ENCODE measurements around the gene CCDC196.

The CCDC196 gene

DNA sequence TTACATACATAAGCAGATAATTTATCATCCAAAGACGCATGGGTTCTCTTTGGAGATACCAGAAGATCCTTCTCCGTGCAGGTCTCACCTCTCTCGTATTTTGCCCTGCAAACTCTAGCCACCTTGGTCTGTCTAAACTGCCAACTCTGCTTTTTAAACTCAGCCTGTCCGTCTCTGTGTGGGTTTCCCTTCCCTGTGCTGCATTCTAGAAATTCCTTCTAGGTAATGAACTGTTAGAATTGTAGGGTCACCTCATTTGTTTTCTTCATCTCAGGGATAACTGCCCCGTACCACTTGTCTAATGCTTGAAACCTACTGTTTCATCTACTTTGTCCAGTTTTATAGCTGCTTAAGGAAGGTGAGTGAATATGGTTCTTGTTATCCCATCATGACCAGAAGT is 45.4 kb upstream of the CCDC196 start:
- ChIA-PET CTCF (no interaction called here), POLR2A (no interaction called here)
- no peak overlapping the region for H3K4me3 ChIP-seq (ENCODE audit: low read depth, low read length)
- no peaks in the 10 kb centered on the region for H3K36me3 ChIP-seq (ENCODE audit: control insufficient read depth in 2 of 2, insufficient read depth in 1 of 2, low read length in 2 of 2)
- no peak overlapping the region for H3K27ac ChIP-seq (ENCODE audit: extremely low read depth, low read depth, low read length)
- no peaks in the 10 kb centered on the region; the same call in none of the 2 replicates for H3K9me3 ChIP-seq (ENCODE audit: control insufficient read depth, insufficient read depth, low read depth, low read length)
- TF ChIP-seq KLF8 (tag by site-specific recombination; IDR thresholded peaks at IDR 0.05) (no peak), GFI1B (tag by site-specific recombination; IDR thresholded peaks at IDR 0.05) (no peak), SP2 (tag by site-specific recombination; IDR thresholded peaks at IDR 0.05) (no peak), ZNF184 (tag by site-specific recombination; IDR thresholded peaks at IDR 0.05) (no peak), ZNF626 (tag by site-specific recombination; IDR thresholded peaks at IDR 0.05) (no peak)
- TF ChIP-seq, protein P1, sequence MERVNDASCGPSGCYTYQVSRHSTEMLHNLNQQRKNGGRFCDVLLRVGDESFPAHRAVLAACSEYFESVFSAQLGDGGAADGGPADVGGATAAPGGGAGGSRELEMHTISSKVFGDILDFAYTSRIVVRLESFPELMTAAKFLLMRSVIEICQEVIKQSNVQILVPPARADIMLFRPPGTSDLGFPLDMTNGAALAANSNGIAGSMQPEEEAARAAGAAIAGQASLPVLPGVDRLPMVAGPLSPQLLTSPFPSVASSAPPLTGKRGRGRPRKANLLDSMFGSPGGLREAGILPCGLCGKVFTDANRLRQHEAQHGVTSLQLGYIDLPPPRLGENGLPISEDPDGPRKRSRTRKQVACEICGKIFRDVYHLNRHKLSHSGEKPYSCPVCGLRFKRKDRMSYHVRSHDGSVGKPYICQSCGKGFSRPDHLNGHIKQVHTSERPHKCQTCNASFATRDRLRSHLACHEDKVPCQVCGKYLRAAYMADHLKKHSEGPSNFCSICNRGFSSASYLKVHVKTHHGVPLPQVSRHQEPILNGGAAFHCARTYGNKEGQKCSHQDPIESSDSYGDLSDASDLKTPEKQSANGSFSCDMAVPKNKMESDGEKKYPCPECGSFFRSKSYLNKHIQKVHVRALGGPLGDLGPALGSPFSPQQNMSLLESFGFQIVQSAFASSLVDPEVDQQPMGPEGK (tag by site-specific recombination; IDR thresholded peaks at IDR 0.05) = no peak
- TF ChIP-seq, protein P2, sequence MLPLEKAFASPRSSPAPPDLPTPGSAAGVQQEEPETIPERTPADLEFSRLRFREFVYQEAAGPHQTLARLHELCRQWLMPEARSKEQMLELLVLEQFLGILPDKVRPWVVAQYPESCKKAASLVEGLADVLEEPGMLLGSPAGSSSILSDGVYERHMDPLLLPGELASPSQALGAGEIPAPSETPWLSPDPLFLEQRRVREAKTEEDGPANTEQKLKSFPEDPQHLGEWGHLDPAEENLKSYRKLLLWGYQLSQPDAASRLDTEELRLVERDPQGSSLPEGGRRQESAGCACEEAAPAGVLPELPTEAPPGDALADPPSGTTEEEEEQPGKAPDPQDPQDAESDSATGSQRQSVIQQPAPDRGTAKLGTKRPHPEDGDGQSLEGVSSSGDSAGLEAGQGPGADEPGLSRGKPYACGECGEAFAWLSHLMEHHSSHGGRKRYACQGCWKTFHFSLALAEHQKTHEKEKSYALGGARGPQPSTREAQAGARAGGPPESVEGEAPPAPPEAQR (tag by site-specific recombination; IDR thresholded peaks at IDR 0.05) = no peak
- TF ChIP-seq, protein P3, sequence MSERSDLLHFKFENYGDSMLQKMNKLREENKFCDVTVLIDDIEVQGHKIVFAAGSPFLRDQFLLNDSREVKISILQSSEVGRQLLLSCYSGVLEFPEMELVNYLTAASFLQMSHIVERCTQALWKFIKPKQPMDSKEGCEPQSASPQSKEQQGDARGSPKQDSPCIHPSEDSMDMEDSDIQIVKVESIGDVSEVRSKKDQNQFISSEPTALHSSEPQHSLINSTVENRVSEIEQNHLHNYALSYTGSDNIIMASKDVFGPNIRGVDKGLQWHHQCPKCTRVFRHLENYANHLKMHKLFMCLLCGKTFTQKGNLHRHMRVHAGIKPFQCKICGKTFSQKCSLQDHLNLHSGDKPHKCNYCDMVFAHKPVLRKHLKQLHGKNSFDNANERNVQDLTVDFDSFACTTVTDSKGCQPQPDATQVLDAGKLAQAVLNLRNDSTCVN (tag by site-specific recombination; optimal IDR thresholded peaks at IDR 0.05) = no peak
- TF ChIP-seq, protein P4, sequence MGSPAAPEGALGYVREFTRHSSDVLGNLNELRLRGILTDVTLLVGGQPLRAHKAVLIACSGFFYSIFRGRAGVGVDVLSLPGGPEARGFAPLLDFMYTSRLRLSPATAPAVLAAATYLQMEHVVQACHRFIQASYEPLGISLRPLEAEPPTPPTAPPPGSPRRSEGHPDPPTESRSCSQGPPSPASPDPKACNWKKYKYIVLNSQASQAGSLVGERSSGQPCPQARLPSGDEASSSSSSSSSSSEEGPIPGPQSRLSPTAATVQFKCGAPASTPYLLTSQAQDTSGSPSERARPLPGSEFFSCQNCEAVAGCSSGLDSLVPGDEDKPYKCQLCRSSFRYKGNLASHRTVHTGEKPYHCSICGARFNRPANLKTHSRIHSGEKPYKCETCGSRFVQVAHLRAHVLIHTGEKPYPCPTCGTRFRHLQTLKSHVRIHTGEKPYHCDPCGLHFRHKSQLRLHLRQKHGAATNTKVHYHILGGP (tag by site-specific recombination; IDR thresholded peaks at IDR 0.05) = no peak
- no peaks in the 10 kb centered on the region for H3K4me1 ChIP-seq (ENCODE audit: control insufficient read depth, insufficient read depth, low read length)

DNA sequence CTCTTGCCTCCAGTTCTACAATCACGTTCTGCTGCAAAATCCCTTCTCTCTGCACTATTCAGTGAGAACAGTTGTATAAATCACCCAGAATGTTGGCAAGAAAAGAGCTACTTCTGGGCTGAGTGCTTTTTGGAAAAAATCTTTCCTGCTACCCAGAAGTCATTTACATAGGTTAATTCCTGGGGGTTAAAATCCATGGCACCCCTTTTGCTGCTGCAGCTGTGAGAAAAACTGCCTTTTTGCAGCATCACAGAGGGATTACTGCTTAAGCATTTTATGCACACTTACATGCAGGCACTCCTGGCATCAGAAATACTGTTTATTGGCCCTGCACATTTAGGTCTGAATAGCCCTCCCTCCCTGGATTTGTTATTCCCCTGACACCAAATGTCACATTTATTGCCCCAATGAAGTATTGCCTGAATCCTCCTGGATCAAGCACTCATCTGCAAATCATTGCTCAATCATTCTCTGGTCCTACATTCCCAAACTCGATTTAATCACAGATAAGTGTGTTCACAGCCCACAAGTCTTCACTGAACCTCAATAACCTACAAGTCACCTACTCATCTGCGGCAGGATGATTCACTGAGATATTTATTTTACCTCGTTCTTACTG is 43.1 kb upstream of the CCDC196 start:
- CTCF ChIA-PET = no interaction called here
- no peaks in the 10 kb centered on the region for H3K4me1 ChIP-seq (ENCODE audit: control insufficient read depth, insufficient read depth, low read length)
- POLR2A ChIA-PET = no interaction called here
- H3K27ac ChIP-seq (ENCODE audit: extremely low read depth, low read depth, low read length) = no peak overlapping the region
- no peak overlapping the region for H3K4me3 ChIP-seq (ENCODE audit: low read depth, low read length)
- no peaks in the 10 kb centered on the region for H3K36me3 ChIP-seq (ENCODE audit: control insufficient read depth in 2 of 2, insufficient read depth in 1 of 2, low read length in 2 of 2)
- no peaks in the 10 kb centered on the region; the same call in none of the 2 replicates for H3K9me3 ChIP-seq (ENCODE audit: control insufficient read depth, insufficient read depth, low read depth, low read length)
- TF ChIP-seq ZNF521 (tag by site-specific recombination; IDR thresholded peaks at IDR 0.05) (no peak), ZNF239 (tag by site-specific recombination; IDR thresholded peaks at IDR 0.05) (no peak), ZNF404 (tag by site-specific recombination; IDR thresholded peaks at IDR 0.05) (no peak), ZNF266 (tag by site-specific recombination; IDR thresholded peaks at IDR 0.05; ENCODE audit: low read depth) (no peak), ZNF544 (tag by site-specific recombination; IDR thresholded peaks at IDR 0.05) (no peak), EGR2 (tag by site-specific recombination; IDR thresholded peaks at IDR 0.05; ENCODE audit: low read depth) (no peak), YY1 (tag by site-specific recombination; IDR thresholded peaks at IDR 0.05) (no peak), ZXDB (tag by site-specific recombination; IDR thresholded peaks at IDR 0.05) (no peak), SP2 (tag by site-specific recombination; IDR thresholded peaks at IDR 0.05) (no peak), ZBTB20 (tag by site-specific recombination; IDR thresholded peaks at IDR 0.05) (no peak), ZNF350 (tag by site-specific recombination; IDR thresholded peaks at IDR 0.05) (no peak)
- TF ChIP-seq, protein P5, sequence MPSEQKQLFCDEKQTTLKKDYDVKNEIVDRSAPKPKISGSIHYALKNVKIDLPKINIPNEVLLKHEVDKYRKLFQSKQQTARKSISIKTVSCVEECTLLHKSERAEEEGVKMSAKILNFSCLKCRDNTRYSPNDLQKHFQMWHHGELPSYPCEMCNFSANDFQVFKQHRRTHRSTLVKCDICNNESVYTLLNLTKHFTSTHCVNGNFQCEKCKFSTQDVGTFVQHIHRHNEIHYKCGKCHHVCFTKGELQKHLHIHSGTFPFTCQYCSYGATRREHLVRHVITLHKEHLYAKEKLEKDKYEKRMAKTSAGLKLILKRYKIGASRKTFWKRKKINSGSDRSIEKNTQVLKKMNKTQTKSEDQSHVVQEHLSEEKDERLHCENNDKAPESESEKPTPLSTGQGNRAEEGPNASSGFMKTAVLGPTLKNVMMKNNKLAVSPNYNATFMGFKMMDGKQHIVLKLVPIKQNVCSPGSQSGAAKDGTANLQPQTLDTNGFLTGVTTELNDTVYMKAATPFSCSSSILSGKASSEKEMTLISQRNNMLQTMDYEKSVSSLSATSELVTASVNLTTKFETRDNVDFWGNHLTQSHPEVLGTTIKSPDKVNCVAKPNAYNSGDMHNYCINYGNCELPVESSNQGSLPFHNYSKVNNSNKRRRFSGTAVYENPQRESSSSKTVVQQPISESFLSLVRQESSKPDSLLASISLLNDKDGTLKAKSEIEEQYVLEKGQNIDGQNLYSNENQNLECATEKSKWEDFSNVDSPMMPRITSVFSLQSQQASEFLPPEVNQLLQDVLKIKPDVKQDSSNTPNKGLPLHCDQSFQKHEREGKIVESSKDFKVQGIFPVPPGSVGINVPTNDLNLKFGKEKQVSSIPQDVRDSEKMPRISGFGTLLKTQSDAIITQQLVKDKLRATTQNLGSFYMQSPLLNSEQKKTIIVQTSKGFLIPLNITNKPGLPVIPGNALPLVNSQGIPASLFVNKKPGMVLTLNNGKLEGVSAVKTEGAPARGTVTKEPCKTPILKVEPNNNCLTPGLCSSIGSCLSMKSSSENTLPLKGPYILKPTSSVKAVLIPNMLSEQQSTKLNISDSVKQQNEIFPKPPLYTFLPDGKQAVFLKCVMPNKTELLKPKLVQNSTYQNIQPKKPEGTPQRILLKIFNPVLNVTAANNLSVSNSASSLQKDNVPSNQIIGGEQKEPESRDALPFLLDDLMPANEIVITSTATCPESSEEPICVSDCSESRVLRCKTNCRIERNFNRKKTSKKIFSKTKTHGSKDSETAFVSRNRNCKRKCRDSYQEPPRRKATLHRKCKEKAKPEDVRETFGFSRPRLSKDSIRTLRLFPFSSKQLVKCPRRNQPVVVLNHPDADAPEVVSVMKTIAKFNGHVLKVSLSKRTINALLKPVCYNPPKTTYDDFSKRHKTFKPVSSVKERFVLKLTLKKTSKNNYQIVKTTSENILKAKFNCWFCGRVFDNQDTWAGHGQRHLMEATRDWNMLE (tag by site-specific recombination; conservative IDR thresholded peaks at IDR 0.05; ENCODE audit: low read depth) = no peak
- TF ChIP-seq, protein P6, sequence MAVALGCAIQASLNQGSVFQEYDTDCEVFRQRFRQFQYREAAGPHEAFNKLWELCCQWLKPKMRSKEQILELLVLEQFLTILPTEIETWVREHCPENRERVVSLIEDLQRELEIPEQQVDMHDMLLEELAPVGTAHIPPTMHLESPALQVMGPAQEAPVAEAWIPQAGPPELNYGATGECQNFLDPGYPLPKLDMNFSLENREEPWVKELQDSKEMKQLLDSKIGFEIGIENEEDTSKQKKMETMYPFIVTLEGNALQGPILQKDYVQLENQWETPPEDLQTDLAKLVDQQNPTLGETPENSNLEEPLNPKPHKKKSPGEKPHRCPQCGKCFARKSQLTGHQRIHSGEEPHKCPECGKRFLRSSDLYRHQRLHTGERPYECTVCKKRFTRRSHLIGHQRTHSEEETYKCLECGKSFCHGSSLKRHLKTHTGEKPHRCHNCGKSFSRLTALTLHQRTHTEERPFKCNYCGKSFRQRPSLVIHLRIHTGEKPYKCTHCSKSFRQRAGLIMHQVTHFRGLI (tag by site-specific recombination; IDR thresholded peaks at IDR 0.05) = no peak
